Stimulated activated CD4-positive, alpha-beta T cell treated with anti-CD3 and anti-CD28 coated beads, Interleukin-1b, Interleukin-23, amount 100 ng/mL, for 4 hours (primary cell): ENCODE data around the gene ZNF280A.
A peak's percentile ranks its signal among the peaks of the same experiment; 100 is the strongest.
"Not testable (repeated sequence)": the region's sequence is repeated elsewhere in the genome, so short reads cannot be mapped to it uniquely, and the experiment has no call there.

ENCODE experiments used
- DNase-seq, 2 donors: peaks; one replicate each; pipeline ENCODE4 v3.0.0-alpha.2; 2020; ENCODE audit warnings: low read depth in 2 of 2

The ZNF280A gene

GRCh38 chr22:22512951-22513350 is 7.1 kb downstream of the ZNF280A start:
- no peak for DNase-seq

GRCh38 chr22:22510833-22511232 is 9.2 kb downstream of the ZNF280A start:
- not testable (repeated sequence) for DNase-seq

- not testable (repeated sequence) for DNase-seq
Observed at GRCh38 chr22:22509912-22510311, 10.2 kb downstream of the ZNF280A start.

GRCh38 chr22:22508274-22509176 is 11.5 kb downstream of the ZNF280A start, which contains the start of gene ZNF280B:
TSS of gene ZNF280B (minus strand) at chr22:22508742. CDS start at chr22:22489398, 19,344 bp downstream.
- DNase-seq, result peak; percentile 65 to 76

GRCh38 chr22:22507743-22508273 is 12.3 kb downstream of the ZNF280A start:
- DNase-seq, result no peak

GRCh38 chr22:22506736-22507135 is 13.3 kb downstream of the ZNF280A start:
- DNase-seq, result no peak

GRCh38 chr22:22498267-22498666 is 21.8 kb downstream of the ZNF280A start:
- DNase-seq, result no peak

GRCh38 chr22:22491589-22491988 is 28.5 kb downstream of the ZNF280A start:
- not testable (repeated sequence) for DNase-seq

GRCh38 chr22:22488736-22489135 is 31.3 kb downstream of the ZNF280A start:
- no peak for DNase-seq

GRCh38 chr22:22487869-22488597 is 32.0 kb downstream of the ZNF280A start:
- no peak for DNase-seq

GRCh38 chr22:22487059-22487458 is 33.0 kb downstream of the ZNF280A start:
- no peak for DNase-seq

GRCh38 chr22:22486132-22486899 is 33.8 kb downstream of the ZNF280A start:
- no peak for DNase-seq

- no peak for DNase-seq
Observed at GRCh38 chr22:22485524-22485923, 34.5 kb downstream of the ZNF280A start.

GRCh38 chr22:22484023-22484422 is 36.0 kb downstream of the ZNF280A start:
- DNase-seq, result no peak

- DNase-seq, result no peak
Observed at GRCh38 chr22:22480940-22481339, 39.1 kb downstream of the ZNF280A start.

- no peak for DNase-seq
Observed at GRCh38 chr22:22479999-22480532, 40.0 kb downstream of the ZNF280A start.

- no peak for DNase-seq
Observed at GRCh38 chr22:22479116-22479515, 41.0 kb downstream of the ZNF280A start.

- no peak for DNase-seq
Observed at GRCh38 chr22:22478470-22478869, 41.6 kb downstream of the ZNF280A start.

GRCh38 chr22:22474733-22475132 is 45.3 kb downstream of the ZNF280A start:
- DNase-seq, result no peak

- not testable (repeated sequence) for DNase-seq
Observed at GRCh38 chr22:22471104-22471503, 49.0 kb downstream of the ZNF280A start.

GRCh38 chr22:22469527-22469926 is 50.5 kb downstream of the ZNF280A start:
- DNase-seq, result no peak
